ENCODE data around the gene ARHGAP10. TPM values are rescaled to one million over a fixed set of nuclear protein-coding genes. Genes with fewer than 3 reads are reported as not detected.

ARHGAP10 gene
- total RNA-seq, 4 donors from 2014 or later, result 7.0 to 52.8 (median 19.9) TPM

- DNase-seq, result no peak
- H3K27ac ChIP-seq, result no peak overlapping the region
- TF ChIP-seq CTCF (IDR thresholded peaks at IDR 0.05) (no peak), POLR2A (IDR thresholded peaks at IDR 0.05) (no peak)
- no peaks in the 10 kb centered on the region for H3K9me3 ChIP-seq
- H3K4me1 ChIP-seq, result peaks cover 0 to 5% (median 0%) of the 10 kb centered on the region in 4 donors
- H3K4me3 ChIP-seq, result no peak overlapping the region
- H3K36me3 ChIP-seq, result no peaks in the 10 kb centered on the region
- H3K27me3 ChIP-seq, result no peaks in the 10 kb centered on the region
These were observed 82.5 kb downstream of the ARHGAP10 start for GRCh38 chr4:147814376-147814775.

GRCh38 chr4:147815741-147816140 lies 83.9 kb downstream of the ARHGAP10 start:
- no peaks in the 10 kb centered on the region for H3K27me3 ChIP-seq
- H3K9me3 ChIP-seq, result no peaks in the 10 kb centered on the region
- no peak for DNase-seq

GRCh38 chr4:147816382-147817254 lies 84.7 kb downstream of the ARHGAP10 start:
- no peaks in the 10 kb centered on the region for H3K9me3 ChIP-seq
- H3K36me3 ChIP-seq, result no peaks in the 10 kb centered on the region
- H3K27ac ChIP-seq, result peak overlapping the region in 1 of 4 donors; percentile 25
- H3K4me3 ChIP-seq, result no peak overlapping the region
- TF ChIP-seq POLR2A (IDR thresholded peaks at IDR 0.05), result no peak
- no peak for TF ChIP-seq CTCF (IDR thresholded peaks at IDR 0.05)
- H3K27me3 ChIP-seq, result no peaks in the 10 kb centered on the region
- DNase-seq, result no peak
- H3K4me1 ChIP-seq, result peaks cover 0 to 9% (median 0%) of the 10 kb centered on the region in 4 donors

More at GRCh38 chr4:147815741-147816140, 83.9 kb downstream of the ARHGAP10 start:
- H3K36me3 ChIP-seq, result no peaks in the 10 kb centered on the region
- peaks cover 0 to 5% (median 0%) of the 10 kb centered on the region in 4 donors for H3K4me1 ChIP-seq
- peak overlapping the region in 1 of 4 donors; percentile 25 for H3K27ac ChIP-seq
- no peak for TF ChIP-seq CTCF (IDR thresholded peaks at IDR 0.05)
- no peak overlapping the region for H3K4me3 ChIP-seq

GRCh38 chr4:147820975-147821374 lies 89.1 kb downstream of the ARHGAP10 start:
- no peaks in the 10 kb centered on the region for H3K9me3 ChIP-seq
- peaks cover 0 to 23% (median 0%) of the 10 kb centered on the region in 4 donors for H3K4me1 ChIP-seq
- H3K27me3 ChIP-seq, result no peaks in the 10 kb centered on the region
- H3K4me3 ChIP-seq, result no peak overlapping the region
- DNase-seq, result no peak
- no peak overlapping the region for H3K27ac ChIP-seq
- TF ChIP-seq POLR2A (IDR thresholded peaks at IDR 0.05), result no peak
- no peak for TF ChIP-seq CTCF (IDR thresholded peaks at IDR 0.05)
- peaks cover 0 to 5% (median 0%) of the 10 kb centered on the region in 3 donors for H3K36me3 ChIP-seq

- Histone ChIP-seq H3K27ac (no peak overlapping the region), H3K4me1 (peaks cover 0 to 23% (median 0%) of the 10 kb centered on the region in 4 donors)
These were observed 89.7 kb downstream of the ARHGAP10 start for GRCh38 chr4:147821555-147821954.

More at GRCh38 chr4:147821555-147821954, 89.7 kb downstream of the ARHGAP10 start:
- Histone ChIP-seq H3K27me3 (no peaks in the 10 kb centered on the region), H3K4me3 (no peak overlapping the region), H3K36me3 (peaks cover 0 to 5% (median 0%) of the 10 kb centered on the region in 3 donors), H3K9me3 (no peaks in the 10 kb centered on the region)
- TF ChIP-seq POLR2A (IDR thresholded peaks at IDR 0.05), result no peak
- no peak for TF ChIP-seq CTCF (IDR thresholded peaks at IDR 0.05)
- no peak for DNase-seq

All from Peyer's patch (tissue), 4 donors.